ENCODE measurements around the gene VOPP1. TPM values are rescaled to one million over a fixed set of nuclear protein-coding genes. Genes with fewer than 3 reads are reported as not detected.

VOPP1 gene
- total and polyA plus RNA-seq, 10 of the 15 experiments (the other 5 are each of a cell fraction or from before 2014, with no cell fraction given), result 32.8 to 206 (median 129) TPM

- Histone ChIP-seq H3K79me2 (ENCODE audit: control insufficient read depth, insufficient read depth, low read length) (peaks cover 80% of the 10 kb centered on the region), H3K4me1 (ENCODE audit: control insufficient read depth, insufficient read depth, low read length) (peaks cover 86% of the 10 kb centered on the region), H3K9me3 (replicated peaks; ENCODE audit: control insufficient read depth, insufficient read depth, low read length) (no peaks in the 10 kb centered on the region), H4K20me1 (ENCODE audit: control insufficient read depth, insufficient read depth) (no peaks in the 10 kb centered on the region), H3K4me2 (ENCODE audit: control insufficient read depth, insufficient read depth) (peak overlapping the region; percentile 50; the same call in 1 of the 2 replicates), H3K27ac (ENCODE audit: control insufficient read depth, insufficient read depth) (peak overlapping the region; percentile 39), H3K27me3 (replicated peaks in 1 of 2; ENCODE audit: control insufficient read depth in 2 of 2, insufficient read depth in 2 of 2, low read length in 1 of 2) (no peaks in the 10 kb centered on the region), H3K4me3 (no peak overlapping the region), H2AFZ (ENCODE audit: control insufficient read depth, low read depth, low read length) (no peak overlapping the region), H3K9ac (ENCODE audit: control insufficient read depth, insufficient read depth, low read length) (no peak overlapping the region), H3K36me3 (ENCODE audit: control insufficient read depth in 2 of 2, insufficient read depth in 2 of 2, low read length in 1 of 2) (peaks cover 10 to 24% of the 10 kb centered on the region in 2 experiments; a peak in 3 of 4 replicates)
- 94% methylated on average over 10 of the region's 10 CpGs for WGBS (ENCODE audit: insufficient coverage, insufficient replicate concordance, low lambda C conversion rate, missing lambda C conversion rate)
- DNase-seq (ENCODE audit: low read depth, low spot score), result no peak
- intact Hi-C loops (cut with micrococcal nuclease; ENCODE audit: unreplicated experiment) (no loop called here), in situ Hi-C loops (cut with MboI) (no loop called here)
- FAIRE-seq, result no peak
- ChIA-PET SMC1A (ENCODE audit: uncharacterized antibody, unreplicated experiment) (interaction anchor here (1.3 to 21.7 kb wide), 6 partner anchors 9 to 54 kb away, joined by 3 to 354 read pairs (median 22); no protein-coding TSS in a partner anchor), CTCF (interaction anchor here (0.7 to 5.8 kb wide), 5 partner anchors 9 to 204 kb away, joined by 3 to 67 read pairs (median 6); no protein-coding TSS in a partner anchor), RAD21 (ENCODE audit: unreplicated experiment) (interaction anchor here (1.0 to 6.9 kb wide), 4 partner anchors 11 to 55 kb away, joined by 4 to 150 read pairs (median 42); no protein-coding TSS in a partner anchor), POLR2A (interaction anchor here (0.8 to 9.8 kb wide), 3 partner anchors 9 to 57 kb away, joined by 3 to 122 read pairs (median 3); no protein-coding TSS in a partner anchor)
- no peak for ATAC-seq
- TF ChIP-seq PAX8 (IDR thresholded peaks at IDR 0.05) (no peak), POLR2A (IDR thresholded peaks at IDR 0.05; ENCODE audit: low read depth, low read length) (peak; percentile 50)
- BruUV-seq (replicated peaks), result no TSS peak
Observed at GRCh38 chr7:55512635-55513191, 59.6 kb downstream of the VOPP1 start.

GRCh38 chr7:55510621-55511020 lies 61.7 kb downstream of the VOPP1 start:
- Histone ChIP-seq H3K27me3 (replicated peaks in 1 of 2; ENCODE audit: control insufficient read depth in 2 of 2, insufficient read depth in 2 of 2, low read length in 1 of 2) (no peaks in the 10 kb centered on the region), H3K9ac (ENCODE audit: control insufficient read depth, insufficient read depth, low read length) (no peak overlapping the region), H3K9me3 (replicated peaks; ENCODE audit: control insufficient read depth, insufficient read depth, low read length) (no peaks in the 10 kb centered on the region), H2AFZ (ENCODE audit: control insufficient read depth, low read depth, low read length) (no peak overlapping the region), H3K4me3 (no peak overlapping the region), H3K4me1 (ENCODE audit: control insufficient read depth, insufficient read depth, low read length) (peaks cover 79% of the 10 kb centered on the region), H4K20me1 (ENCODE audit: control insufficient read depth, insufficient read depth) (no peaks in the 10 kb centered on the region; the same call in 1 of the 2 replicates), H3K27ac (ENCODE audit: control insufficient read depth, insufficient read depth) (peak overlapping the region; percentile 3; the same call in 1 of the 2 replicates), H3K36me3 (ENCODE audit: control insufficient read depth in 2 of 2, insufficient read depth in 2 of 2, low read length in 1 of 2) (peaks cover 12 to 21% of the 10 kb centered on the region in 2 experiments; a peak in 3 of 4 replicates), H3K4me2 (ENCODE audit: control insufficient read depth, insufficient read depth) (peak overlapping the region; percentile 17; the same call in 1 of the 2 replicates), H3K79me2 (ENCODE audit: control insufficient read depth, insufficient read depth, low read length) (peaks cover 87% of the 10 kb centered on the region)
- ChIA-PET POLR2A (interaction anchor here (1.1 to 9.8 kb wide), 4 partner anchors 10 to 23 kb away, joined by 5 to 122 read pairs (median 13); no protein-coding TSS in a partner anchor), RAD21 (ENCODE audit: unreplicated experiment) (interaction anchor here (0.6 to 4.1 kb wide), 2 partner anchors 22 to 157 kb away, joined by 4 to 64 read pairs; no protein-coding TSS in a partner anchor), SMC1A (ENCODE audit: uncharacterized antibody, unreplicated experiment) (interaction anchor here (0.9 to 21.7 kb wide), 10 partner anchors 10 to 87 kb away, joined by 3 to 354 read pairs (median 7); no protein-coding TSS in a partner anchor), CTCF (interaction anchor here (1.8 kb wide), 1 partner anchor 59 kb away, joined by 3 read pairs; no protein-coding TSS in a partner anchor)
- in situ Hi-C loops (cut with MboI), result no loop called here
- peak; percentile 28; the same call in 2 of the 3 replicates for ATAC-seq
- 52% methylated on average over 3 of the region's 3 CpGs for WGBS (ENCODE audit: insufficient coverage, insufficient replicate concordance, low lambda C conversion rate, missing lambda C conversion rate)
- no peak for FAIRE-seq
- no TSS peak for BruUV-seq (replicated peaks)
- no peak for DNase-seq (ENCODE audit: low read depth, low spot score)
- intact Hi-C loops (cut with micrococcal nuclease; ENCODE audit: unreplicated experiment), result loop anchor here (2.0 kb wide), 1 partner anchor 144 kb away; no protein-coding TSS in a partner anchor
- TF ChIP-seq MTA2 (IDR thresholded peaks at IDR 0.05; ENCODE audit: low read depth), result no peak
- TF ChIP-seq E2F8 (IDR thresholded peaks at IDR 0.05; ENCODE audit: low read depth, partially characterized antibody), result no peak
- no peak for TF ChIP-seq TCF12 (IDR thresholded peaks at IDR 0.05; ENCODE audit: low read depth, low read length)
- TF ChIP-seq HDGF (IDR thresholded peaks at IDR 0.05), result peak; percentile 80; the same call in 1 of the 2 replicates
- no peak for TF ChIP-seq RB1 (IDR thresholded peaks at IDR 0.05; ENCODE audit: borderline replicate concordance)
- TF ChIP-seq IKZF1 (conservative IDR thresholded peaks at IDR 0.05), result no peak
- no peak for TF ChIP-seq REST (IDR thresholded peaks at IDR 0.05; ENCODE audit: low read depth, low read length)
- TF ChIP-seq RUNX3 (IDR thresholded peaks at IDR 0.05; ENCODE audit: low read length), result peak; percentile 15; the same call in 1 of the 2 replicates
